HG02870 (cell line): ENCODE data around the gene ATP1A4.
A peak's percentile ranks its signal among the peaks of the same experiment; 100 is the strongest.

Experiments
- ATAC-seq: cut with Tn5 transposase; IDR thresholded peaks from one replicate; pipeline ENCODE4 v1.9.1; 2021; ENCODE audit warnings: mild to moderate bottlenecking, moderate library complexity; ENCODE audit not compliant: unreplicated experiment

ATP1A4 gene

DNA sequence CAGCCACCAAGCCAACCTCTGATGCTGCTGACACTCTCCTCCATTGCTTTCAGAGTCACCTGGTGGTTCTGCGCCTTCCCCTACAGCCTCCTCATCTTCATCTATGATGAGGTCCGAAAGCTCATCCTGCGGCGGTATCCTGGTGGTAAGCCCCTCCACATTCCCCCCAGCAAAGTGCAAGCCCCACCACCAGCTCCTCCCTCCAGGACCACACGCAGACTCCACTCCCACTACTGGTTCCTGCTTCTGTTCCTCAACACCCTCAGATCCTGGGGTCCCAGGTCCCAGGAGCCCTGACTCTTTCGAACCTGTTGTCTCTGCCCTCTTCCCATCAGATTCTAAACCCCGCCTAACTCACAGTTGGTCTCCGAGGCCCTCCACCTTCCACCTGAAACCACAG lies 11.6 kb upstream of the ATP1A4 start:
- no peak for ATAC-seq

DNA sequence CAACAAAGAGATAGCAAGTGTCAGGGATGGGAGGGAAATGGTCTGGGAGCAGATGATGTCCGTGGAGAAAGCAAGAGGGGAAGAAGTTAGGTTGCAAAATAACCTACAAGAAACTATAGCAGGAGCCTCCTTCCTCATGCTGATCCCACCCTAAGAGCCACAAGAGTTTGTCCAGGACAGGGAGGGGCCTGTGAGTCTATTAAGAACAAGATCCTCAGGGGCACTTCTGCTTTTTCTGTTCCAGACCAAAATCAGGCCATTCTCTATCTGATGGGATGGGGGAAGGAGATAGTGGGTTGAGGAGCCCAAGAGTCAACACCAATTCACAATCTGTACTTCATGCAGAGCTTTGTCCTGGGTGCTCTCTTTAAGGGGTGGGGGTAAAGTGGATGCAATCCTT lies 7.7 kb upstream of the ATP1A4 start:
- ATAC-seq: no peak

DNA sequence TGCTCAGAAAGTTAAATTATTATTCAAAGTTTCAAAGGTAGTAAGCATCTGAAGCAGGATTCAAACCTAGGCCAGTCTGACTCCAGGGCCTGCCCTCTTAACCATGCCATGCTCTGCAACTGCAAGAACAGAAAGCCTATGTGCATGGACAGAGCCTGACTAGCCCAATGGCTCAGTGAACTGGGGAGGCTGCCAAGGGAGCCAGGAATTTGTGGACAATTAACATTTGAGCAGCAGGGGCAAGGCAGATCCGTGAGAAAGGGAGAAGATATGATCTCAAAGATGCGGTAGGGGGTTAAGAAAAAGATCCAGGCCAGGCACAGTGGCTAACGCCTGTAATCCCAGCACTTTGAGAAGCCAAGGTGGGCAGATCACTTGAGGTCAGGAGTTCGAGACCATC lies 6.5 kb upstream of the ATP1A4 start:
- ATAC-seq: no peak

DNA sequence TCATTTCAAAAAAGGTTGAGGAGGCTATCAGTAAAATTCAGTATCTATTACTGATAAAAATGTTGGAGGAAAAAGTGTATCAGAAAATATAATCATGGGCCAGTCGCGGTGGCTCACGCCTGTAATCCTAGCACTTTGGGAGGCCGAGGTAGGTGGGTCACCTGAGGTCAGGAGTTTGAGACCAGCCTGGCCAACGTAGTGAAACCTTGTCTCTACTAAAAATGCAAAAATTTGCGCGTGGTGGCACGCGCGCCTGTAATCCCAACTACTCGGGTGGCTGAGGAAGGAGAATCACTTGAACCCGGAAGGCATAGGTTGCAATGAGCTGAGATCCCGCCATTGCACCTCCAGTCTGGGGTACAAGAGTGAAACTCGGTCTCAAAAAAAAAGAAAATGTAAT lies 5.3 kb upstream of the ATP1A4 start:
- no peak for ATAC-seq

DNA sequence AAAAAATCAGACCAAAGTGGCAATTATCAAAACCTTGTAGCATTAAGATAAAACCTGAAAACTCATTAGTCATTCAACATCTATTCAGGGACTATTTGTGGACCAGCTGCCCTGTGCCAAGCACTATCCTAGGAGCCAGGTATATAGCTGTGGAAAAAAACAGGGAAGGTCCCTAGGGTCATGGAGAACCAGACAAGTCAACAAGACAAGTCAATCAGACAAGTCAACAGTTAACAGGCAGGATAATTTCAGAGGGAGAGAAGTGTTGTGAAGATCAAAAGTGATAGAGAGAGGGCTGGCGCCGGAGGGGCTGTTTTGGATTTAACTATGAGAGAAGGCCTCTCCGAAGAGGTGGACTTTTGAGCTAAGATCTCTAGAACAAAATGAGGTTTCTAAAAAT lies 3.3 kb upstream of the ATP1A4 start:
- ATAC-seq: no peak

DNA sequence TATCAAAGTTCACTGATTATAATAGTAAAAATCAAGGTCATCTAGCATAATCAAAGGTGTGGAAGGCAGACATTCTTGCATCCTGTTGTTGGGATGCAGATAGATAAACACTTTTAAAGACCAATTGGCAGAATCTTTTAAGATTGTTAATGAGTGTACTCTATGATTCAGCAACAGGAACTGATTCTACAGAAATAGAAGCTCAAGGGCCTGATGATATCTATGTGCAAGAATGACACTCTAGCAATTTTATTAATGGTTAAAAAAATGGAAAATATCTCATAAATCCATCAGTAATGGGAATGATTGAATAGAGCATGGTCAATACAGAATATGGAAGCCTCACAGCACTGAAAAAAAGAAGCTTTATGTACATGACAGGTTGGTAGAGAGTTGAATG lies 2.2 kb upstream of the ATP1A4 start:
- no peak for ATAC-seq

DNA sequence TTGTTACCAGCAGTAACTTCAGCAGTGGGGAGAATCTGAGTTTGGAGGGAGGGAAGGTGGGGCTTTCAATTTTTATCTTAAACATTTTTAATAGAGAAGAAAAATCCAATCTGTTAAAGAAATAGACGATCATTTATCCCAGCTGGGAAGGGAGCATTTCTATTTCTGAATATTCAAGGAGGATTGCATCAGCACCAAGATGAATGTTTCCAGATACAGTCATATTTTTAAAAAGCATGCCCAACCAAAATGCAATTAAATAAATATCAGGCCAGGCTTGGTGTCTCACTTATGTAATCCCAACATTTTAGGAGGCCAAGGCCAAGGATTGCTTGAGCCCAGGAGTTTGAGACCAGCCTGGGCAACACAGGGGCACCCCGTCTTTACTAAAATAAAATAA lies 1.7 kb upstream of the ATP1A4 start:
- ATAC-seq: no peak

DNA sequence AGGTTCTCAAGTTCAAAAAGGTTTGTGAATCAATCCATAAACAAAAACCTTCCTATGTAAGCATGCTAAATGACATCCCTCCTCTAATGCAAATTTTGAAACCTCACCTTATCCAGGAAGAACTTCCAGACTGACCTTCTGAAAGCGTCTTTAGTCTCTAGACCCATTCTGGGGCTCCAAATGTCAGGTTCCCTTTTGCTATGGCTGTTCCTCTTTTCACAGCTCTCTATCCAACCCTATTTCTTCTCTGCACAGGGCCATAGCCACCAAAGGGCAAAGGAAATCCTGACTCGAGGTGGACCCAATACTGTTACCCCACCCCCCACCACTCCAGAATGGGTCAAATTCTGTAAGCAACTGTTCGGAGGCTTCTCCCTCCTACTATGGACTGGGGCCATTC lies 3.4 kb downstream of the ATP1A4 start:
- no peak for ATAC-seq

DNA sequence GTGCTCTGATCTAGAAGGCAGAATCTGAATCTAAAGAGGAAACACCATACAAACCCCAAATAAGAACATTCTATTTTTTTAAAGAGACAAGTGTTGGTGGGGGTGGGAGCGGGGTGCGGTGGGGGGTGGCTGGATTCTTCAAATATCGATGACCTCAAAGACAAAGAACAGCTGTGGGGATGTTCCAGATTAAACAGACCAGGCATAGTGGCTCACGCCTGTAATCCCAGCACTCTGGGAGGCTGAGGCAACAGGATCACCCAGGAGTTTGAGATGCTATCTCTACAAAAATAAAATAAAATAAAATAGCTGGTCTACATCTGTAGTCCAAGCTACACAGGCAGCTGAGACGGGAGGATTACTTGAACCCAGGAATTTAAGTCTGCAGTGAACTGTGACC lies 5.0 kb downstream of the ATP1A4 start:
- no peak for ATAC-seq

DNA sequence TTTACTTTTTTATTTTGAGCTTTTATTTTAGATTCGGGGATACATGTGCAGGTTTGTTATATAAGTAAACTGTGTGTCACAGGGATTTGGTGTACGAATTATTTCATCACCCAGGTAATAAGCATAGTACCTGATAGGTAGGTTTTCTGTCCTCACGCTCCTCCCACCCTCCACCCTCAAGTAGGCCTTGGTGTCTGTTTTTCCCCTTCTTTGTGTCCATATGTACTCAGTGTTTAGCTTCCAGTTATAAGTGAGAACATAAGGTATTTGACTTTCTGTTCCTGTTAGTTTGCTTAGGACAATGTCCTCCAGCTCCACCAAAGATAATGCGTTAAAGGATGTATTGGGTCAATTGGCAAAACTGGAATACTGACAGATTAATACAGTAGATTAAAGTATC lies 5.8 kb downstream of the ATP1A4 start:
- ATAC-seq: no peak

DNA sequence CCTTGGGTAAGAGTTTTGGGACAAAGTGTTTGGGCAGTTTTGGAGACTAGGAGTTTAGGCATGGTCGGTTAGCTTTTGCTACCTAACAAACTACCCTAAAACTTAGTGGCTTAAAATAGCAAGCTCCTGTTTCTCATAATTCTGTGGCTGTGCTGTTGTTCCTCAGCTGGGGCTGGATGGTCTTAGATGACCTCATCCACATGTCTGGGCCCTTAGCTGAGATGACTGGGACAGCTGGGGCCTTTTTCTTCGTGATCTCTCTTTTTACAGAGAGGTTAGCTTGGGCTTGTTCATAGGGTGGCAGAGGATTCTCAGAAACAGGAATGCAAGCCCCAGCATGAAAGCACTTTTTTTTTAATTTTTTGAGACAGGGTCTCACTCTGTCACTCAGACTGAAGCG lies 6.6 kb downstream of the ATP1A4 start:
- ATAC-seq: no peak

DNA sequence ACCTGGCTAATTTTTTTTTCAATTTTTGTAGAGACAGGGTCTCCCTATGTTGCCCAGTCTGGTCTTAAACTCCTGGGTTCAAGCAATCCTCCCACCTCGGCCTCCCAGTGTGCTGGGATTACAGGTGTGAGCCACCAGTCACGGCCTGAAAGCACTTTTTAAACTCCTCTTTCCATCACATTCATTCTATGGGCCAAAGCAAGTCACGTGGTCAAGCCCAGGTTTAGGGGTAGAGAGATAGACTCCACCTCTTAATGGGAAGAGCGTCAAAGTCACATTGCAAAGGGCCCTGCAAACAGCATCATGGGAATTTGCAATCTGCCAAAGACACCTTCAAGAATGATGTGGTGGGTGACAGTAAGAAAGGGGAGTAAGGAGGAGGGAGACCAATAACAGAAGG lies 7.1 kb downstream of the ATP1A4 start:
- no peak for ATAC-seq

DNA sequence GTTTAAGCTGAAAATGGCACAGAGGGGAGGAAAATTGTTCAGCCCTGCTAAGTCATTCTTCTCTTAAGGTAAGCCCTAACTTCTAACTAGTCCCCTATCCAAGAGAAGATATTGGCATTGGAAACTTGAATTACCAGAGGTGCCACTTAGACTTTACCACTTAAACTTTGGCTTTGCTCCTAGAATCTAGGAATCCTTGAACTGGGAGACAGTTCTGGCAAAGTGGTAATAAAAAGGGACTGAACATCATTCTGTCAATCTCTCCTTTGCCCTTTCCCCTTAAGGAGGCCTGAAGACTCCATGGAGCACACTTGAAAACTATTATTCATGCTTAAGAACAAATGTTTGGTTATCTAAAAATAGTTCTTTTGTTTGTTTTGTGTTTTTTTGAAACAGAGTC lies 8.4 kb downstream of the ATP1A4 start:
- no peak for ATAC-seq

DNA sequence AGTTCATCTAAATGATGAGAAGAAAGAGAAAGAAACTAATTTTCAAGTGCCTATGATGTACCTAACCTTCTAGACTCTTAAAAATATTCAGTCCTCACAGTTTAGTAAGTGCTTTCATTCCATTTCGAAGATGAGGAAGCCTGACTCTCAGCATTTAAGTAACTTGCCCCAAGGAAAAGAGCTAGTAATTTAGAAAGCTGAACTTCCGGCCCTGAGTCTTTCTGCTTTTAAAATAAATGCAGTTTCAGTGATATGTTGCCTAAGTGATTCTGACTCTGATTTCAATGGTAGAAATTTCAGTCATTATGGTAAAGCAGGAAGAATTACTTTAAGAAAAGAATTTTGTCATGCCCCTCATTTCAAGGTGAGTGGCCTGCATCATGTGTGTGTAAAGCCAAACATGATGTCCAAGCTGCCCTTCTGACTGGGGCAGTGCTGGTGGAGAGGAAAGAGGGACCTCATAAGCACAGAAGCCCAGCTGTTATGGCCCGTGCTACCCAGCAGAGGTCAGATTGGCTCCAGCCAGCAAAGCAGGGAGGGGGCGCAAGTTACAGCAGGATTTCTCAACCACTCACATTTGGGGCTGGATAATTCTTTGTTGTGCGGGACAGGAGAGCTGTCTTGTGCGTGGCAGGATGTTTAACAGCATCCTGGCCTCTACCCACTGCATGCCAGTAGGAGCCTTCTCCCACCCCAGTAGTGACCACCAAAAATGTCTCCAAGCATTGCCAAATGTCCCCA lies 10.7 kb downstream of the ATP1A4 start:
- peak; percentile 55 for ATAC-seq

DNA sequence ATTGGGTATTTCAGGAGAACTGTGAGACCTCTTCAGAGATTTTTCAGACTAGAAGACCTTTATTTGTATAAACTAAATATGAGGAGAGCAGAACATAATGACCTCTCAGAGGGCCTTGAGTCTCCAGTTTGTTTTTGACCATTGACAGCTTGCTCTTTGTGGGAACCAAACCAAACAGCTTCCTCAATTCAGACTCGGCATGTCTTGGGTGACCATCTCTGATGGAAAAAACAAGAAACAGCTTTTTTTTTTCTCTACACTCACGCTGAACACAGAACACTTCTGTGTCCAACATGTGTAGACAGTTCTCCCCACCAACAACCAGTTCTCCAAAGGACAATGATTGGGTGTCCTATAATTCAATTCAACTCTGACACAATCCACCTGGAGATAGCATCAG lies 11.5 kb downstream of the ATP1A4 start:
- ATAC-seq: no peak

DNA sequence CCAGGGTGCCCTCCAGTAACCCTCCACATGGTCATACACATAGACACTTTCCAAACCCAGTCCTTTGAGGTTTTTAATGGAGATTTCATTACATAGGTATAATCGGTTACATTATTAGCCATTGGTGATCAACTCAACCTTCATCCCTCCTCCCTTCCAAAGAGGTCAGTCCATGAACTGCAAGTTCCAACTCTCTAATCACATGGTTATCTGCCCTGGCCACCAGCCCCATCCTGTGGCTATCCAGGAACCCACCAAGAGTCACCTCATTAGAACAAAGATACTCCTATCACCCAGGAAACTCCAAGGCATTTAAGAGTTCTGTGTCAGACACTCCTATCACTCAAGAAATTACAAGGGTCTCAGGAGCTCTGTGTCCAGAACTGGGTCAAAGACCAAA lies 12.2 kb downstream of the ATP1A4 start:
- ATAC-seq: no peak

DNA sequence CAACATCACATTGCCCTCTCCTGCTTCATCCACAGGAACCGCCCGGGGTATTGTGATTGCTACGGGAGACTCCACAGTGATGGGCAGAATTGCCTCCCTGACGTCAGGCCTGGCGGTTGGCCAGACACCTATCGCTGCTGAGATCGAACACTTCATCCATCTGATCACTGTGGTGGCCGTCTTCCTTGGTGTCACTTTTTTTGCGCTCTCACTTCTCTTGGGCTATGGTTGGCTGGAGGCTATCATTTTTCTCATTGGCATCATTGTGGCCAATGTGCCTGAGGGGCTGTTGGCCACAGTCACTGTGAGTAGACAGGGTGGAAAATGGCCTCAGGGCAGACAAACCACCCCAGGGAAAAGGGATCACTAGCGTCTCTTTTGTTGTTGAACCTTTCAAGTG lies 12.7 kb downstream of the ATP1A4 start:
- no peak for ATAC-seq

DNA sequence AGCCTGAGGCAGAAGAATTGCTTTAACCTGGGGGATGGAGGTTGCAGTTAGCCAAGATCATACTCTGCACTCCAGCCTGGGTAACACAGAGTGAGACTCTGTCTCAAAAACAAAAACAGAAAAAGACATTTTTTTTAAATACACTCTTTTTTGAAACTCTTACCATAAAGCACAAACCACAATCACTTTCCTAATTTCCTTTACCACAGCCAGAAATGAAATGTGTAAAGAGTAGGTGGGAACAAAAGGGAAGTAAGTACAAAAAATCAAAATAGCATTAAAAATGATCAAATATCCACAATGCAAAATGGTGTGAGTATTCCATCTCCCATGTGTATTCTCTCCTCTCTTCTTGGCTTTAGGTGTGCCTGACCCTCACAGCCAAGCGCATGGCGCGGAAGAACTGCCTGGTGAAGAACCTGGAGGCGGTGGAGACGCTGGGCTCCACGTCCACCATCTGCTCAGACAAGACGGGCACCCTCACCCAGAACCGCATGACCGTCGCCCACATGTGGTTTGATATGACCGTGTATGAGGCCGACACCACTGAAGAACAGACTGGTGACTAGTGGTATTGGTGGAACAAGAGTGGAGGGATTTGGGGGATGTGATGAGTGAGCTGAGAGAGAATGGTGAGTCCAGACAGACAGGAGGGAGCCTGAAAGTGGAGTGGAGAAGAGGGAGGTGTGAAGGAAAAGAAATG lies 14.9 kb downstream of the ATP1A4 start:
- no peak for ATAC-seq

DNA sequence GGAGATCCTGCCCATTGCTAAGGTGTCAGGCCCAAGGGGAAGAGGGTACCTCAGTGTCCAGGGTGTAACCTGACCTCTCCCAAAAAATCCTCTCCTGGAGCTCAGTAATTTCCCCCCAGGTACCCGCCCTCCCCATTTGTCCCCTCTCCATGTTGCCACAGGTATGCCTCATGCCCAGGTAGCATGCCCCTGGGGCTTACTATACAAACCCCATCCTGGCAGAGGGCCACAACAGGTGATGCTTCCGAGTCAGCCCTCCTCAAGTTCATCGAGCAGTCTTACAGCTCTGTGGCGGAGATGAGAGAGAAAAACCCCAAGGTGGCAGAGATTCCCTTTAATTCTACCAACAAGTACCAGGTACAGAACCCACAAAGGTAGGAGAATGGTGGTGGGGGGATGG lies 15.7 kb downstream of the ATP1A4 start:
- no peak for ATAC-seq

DNA sequence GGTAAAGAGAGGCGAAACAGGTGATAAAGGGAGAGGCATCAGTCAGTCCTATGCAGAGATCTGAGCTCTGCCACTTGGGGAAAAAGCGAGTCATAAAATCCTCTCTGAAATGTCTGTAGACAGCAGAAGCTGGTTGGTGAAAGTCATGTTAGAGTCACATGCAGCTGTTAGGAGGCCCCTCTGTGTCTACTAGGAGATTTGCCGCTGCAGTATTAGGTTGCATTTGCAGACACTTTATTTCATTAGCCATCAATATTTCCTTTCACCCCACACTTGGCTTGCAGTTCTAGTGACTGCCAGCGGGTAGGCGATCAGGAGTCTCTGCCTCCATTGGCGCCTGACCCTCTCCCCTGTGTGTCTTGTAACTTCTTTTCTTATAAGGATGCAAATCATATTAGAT lies 16.2 kb downstream of the ATP1A4 start:
- no peak for ATAC-seq

DNA sequence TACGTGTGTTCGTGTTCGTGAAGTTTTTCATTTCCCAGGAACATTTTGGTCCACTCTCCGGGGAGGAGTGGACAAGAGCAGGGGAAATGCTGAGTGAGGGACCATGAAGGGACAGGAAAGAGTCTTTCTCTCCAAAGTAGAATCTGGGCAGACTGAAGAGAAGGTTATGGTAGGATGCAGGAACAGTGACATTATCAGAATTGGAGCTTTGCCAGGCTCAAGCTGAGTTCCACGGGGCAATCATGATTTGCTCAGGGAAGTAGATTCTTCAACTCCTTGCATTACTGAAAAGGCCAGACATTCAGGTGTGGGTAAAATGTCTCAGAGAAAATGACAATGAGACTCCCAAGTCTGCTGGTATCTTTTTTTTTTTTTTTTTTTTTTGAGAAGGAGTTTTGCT lies 16.6 kb downstream of the ATP1A4 start:
- ATAC-seq: no peak

DNA sequence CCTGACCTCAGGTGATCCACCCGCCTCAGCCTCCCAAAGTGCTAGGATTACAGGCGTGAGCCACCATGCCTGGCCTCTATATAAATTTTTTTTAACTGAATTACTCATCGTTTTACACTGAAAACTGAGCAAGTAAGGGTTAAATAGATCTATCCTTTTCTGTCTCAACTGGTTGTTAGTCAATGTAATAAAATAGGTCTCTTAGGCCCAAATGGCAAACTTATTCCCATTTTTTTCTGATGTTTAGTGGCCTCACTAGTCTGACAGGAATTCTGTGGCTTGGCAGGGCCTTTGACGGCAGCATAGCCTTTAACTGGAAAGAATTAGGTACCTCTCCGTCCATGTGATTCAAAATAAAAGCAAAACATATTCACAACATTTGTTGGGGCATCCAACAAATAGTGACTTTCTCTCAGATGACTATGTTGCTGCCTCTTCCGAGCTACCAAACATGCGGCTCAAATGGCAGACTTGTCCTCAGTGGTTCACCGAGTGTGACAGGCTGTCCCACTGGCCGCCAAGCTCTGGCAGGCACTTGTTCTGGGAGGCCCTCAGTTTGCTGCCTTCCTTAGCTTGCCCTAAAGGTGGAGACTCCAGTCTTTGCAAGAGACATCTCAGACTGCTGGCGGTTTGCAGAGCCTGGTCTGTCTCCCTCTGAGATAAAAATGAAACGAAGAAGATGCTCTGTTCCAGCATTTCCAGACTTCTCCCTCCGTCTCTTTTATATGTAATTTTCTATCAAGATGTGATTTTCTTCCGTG lies 17.4 kb downstream of the ATP1A4 start:
- ATAC-seq: no peak
